SK-N-SH (cell line): ENCODE measurements around the gene HMG20A. TPM values are rescaled to one million over a fixed set of nuclear protein-coding genes. Genes with fewer than 3 reads are reported as not detected.

Experiments
- CTCF ChIA-PET: fragments of 300-600, 350-600 bp; formaldehyde crosslinking; extraction: SDS; loops from one replicate; lab custom pipeline; 2021; lab: Yijun Ruan, JAX
- POLR2A ChIA-PET: fragments of 350-600 bp; sonication (Branson Sonifier 250); formaldehyde crosslinking; extraction: SDS; loops from one replicate; lab custom pipeline; 2020; ENCODE audit warnings: antibody characterized with exemption, inconsistent platforms; lab: Yijun Ruan, JAX
- DNase-seq: peaks from one replicate; pipeline ENCODE4 v3.0.0; 2012
- H2AFZ ChIP-seq: fragments of 200-600 bp; sonication (generic); 2 replicates; pipeline ENCODE4 v1.8.1; 2016; ENCODE audit warnings: antibody characterized with exemption, mild to moderate bottlenecking, low read depth
- H3F3A ChIP-seq: fragments of 200-600 bp; sonication (generic); replicated peaks from 2 replicates; pipeline ENCODE3; 2016; ENCODE audit warnings: antibody characterized with exemption, mild to moderate bottlenecking; ENCODE audit not compliant: insufficient read depth
- H3K27ac ChIP-seq, 2 experiments: fragments of 200-500 bp in 1 of 2; fragments of 200-600 bp in 1 of 2; sonication (Bioruptor generic) in 1 of 2; sonication (generic), shearing (Covaris generic) in 1 of 2; 2 replicates each; pipeline versions ENCODE4 v1.5.1 to v1.6.1; 2014 to 2016; ENCODE audit warnings: low read depth in 2 of 2, inconsistent platforms in 1 of 2, low read length in 1 of 2, mild to moderate bottlenecking in 1 of 2, mixed read lengths in 1 of 2
- H3K27me3 ChIP-seq: fragments of 200-600 bp; sonication (generic), shearing (Covaris generic); 2 replicates; pipeline ENCODE4 v1.6.1; 2016; ENCODE audit warnings: mixed run types; ENCODE audit not compliant: insufficient read depth
- H3K36me3 ChIP-seq, 2 experiments: fragments of 200-500 bp in 1 of 2; fragments of 200-600 bp in 1 of 2; sonication (Bioruptor generic) in 1 of 2; sonication (generic) in 1 of 2; replicated peaks in 1 of 2; 2 replicates each; pipeline versions ENCODE3 to v1.5.1; 2014 to 2016; ENCODE audit warnings: low read length in 1 of 2, mild to moderate bottlenecking in 1 of 2; ENCODE audit not compliant: insufficient read depth in 2 of 2, control insufficient read depth in 1 of 2
- H3K4me1 ChIP-seq, 2 experiments: fragments of 200-500 bp in 1 of 2; fragments of 200-600 bp in 1 of 2; sonication (Bioruptor generic) in 1 of 2; sonication (generic), shearing (Covaris generic) in 1 of 2; 2 replicates each; pipeline versions ENCODE4 v1.5.1 to v1.6.1; 2014 to 2016; ENCODE audit warnings: low read depth in 1 of 2, low read length in 1 of 2, mixed run types in 1 of 2; ENCODE audit not compliant: insufficient read depth in 2 of 2, control insufficient read depth in 1 of 2
- H3K4me2 ChIP-seq: fragments of 200-600 bp; sonication (generic), shearing (Covaris generic); 2 replicates; pipeline ENCODE4 v1.6.1; 2017; ENCODE audit warnings: mixed run types
- H3K4me3 ChIP-seq, 2 experiments: fragments of 200-500 bp in 1 of 2; fragments of 200-600 bp in 1 of 2; sonication (Bioruptor generic) in 1 of 2; sonication (generic), shearing (Covaris generic) in 1 of 2; 2 replicates each; pipeline versions ENCODE4 v1.5.1 to v1.8.1; 2014 to 2016; ENCODE audit warnings: low read depth in 2 of 2, inconsistent platforms in 1 of 2, low read length in 1 of 2, mild to moderate bottlenecking in 1 of 2, mixed read lengths in 1 of 2, moderate library complexity in 1 of 2
- H3K79me2 ChIP-seq: fragments of 200-600 bp; sonication (generic); 2 replicates; pipeline ENCODE4 v1.8.1; 2017; ENCODE audit warnings: mild to moderate bottlenecking; ENCODE audit not compliant: insufficient read depth
- H3K9ac ChIP-seq: fragments of 200-600 bp; sonication (generic); 2 replicates; pipeline ENCODE4 v1.6.1; 2017; ENCODE audit warnings: mixed run types
- H3K9me2 ChIP-seq: fragments of 200-600 bp; sonication (generic); 2 replicates; pipeline ENCODE4 v1.6.1; 2017; ENCODE audit warnings: mixed run types
- H3K9me3 ChIP-seq: fragments of 200-600 bp; sonication (generic); 2 replicates; pipeline ENCODE4 v1.6.1; 2017; ENCODE audit warnings: mixed run types, mild to moderate bottlenecking, moderate library complexity
- H4K20me1 ChIP-seq: fragments of 200-600 bp; sonication (generic); 2 replicates; pipeline ENCODE4 v1.6.1; 2017; ENCODE audit warnings: mild to moderate bottlenecking, mixed run types; ENCODE audit not compliant: insufficient read depth
- EZH2phosphoT487 ChIP-seq: fragments of 200-600 bp; sonication (generic); IDR thresholded peaks from 2 replicates; pipeline ENCODE4 v1.6.1; 2017; ENCODE audit warnings: low read depth, mixed run types, mild to moderate bottlenecking, antibody characterized with exemption, moderate library complexity, borderline replicate concordance
- FOXM1 ChIP-seq: IDR thresholded peaks from 2 replicates; pipeline ENCODE4 v1.4.0; 2012; ENCODE audit warnings: low read depth, mild to moderate bottlenecking
- GATA2 ChIP-seq: sonication (generic); formaldehyde crosslinking; IDR thresholded peaks from 2 replicates; pipeline ENCODE4 v1.5.0; 2020; ENCODE audit warnings: mild to moderate bottlenecking, missing genetic modification reagents
- MEF2A ChIP-seq: IDR thresholded peaks from 2 replicates; pipeline ENCODE4 v1.4.0; 2012; ENCODE audit warnings: low read depth, borderline replicate concordance
- NFIC ChIP-seq: IDR thresholded peaks from 2 replicates; pipeline ENCODE4 v1.4.0; 2012; ENCODE audit warnings: borderline replicate concordance
- RAD21 ChIP-seq: IDR thresholded peaks from 2 replicates; pipeline ENCODE4 v1.6.1; 2012; ENCODE audit warnings: mild to moderate bottlenecking, low read length
- RCOR1 ChIP-seq: fragments of 150-350 bp; IDR thresholded peaks from 2 replicates; pipeline ENCODE4 v1.6.1; 2017; ENCODE audit warnings: antibody characterized with exemption, low read length
- RFX5 ChIP-seq: IDR thresholded peaks from 2 replicates; pipeline ENCODE4 v1.6.1; 2012; ENCODE audit warnings: mild to moderate bottlenecking, improper control_type of control experiment, low read length
- SMC3 ChIP-seq: IDR thresholded peaks from 2 replicates; pipeline ENCODE4 v1.6.1; 2012; ENCODE audit warnings: low read depth, low read length, improper control_type of control experiment
- TCF12 ChIP-seq: IDR thresholded peaks from 2 replicates; pipeline ENCODE4 v1.4.0; 2012
- TEAD4 ChIP-seq: IDR thresholded peaks from 2 replicates; pipeline ENCODE4 v1.4.0; 2012; ENCODE audit warnings: mild to moderate bottlenecking, borderline replicate concordance; ENCODE audit not compliant: insufficient read depth
- WGBS: methylation state at CpG from one replicate; pipeline ENCODE4 v1.1.6; 2017; ENCODE audit warnings: low lambda C conversion rate; 5-methylcytosine and 5-hydroxymethylcytosine counted together
- polyA plus RNA-seq, 3 experiments: library from polyadenylated mRNA; depleted of rRNA; stranded (reverse); fragments of >200 nt; gene quantifications; 2 replicates each; pipeline ENCODE4 v1.2.3, GENCODE V29; 2012
- TF ChIP-seq, protein P1 (sequence below): IDR thresholded peaks from 2 replicates; pipeline ENCODE4 v1.6.1; 2012; ENCODE audit warnings: mild to moderate bottlenecking, low read depth, low read length, moderate library complexity

The HMG20A gene
- polyA plus RNA-seq, 1 of the 3 experiments (the other 2 are of a cell fraction): 27.7 TPM

DNA sequence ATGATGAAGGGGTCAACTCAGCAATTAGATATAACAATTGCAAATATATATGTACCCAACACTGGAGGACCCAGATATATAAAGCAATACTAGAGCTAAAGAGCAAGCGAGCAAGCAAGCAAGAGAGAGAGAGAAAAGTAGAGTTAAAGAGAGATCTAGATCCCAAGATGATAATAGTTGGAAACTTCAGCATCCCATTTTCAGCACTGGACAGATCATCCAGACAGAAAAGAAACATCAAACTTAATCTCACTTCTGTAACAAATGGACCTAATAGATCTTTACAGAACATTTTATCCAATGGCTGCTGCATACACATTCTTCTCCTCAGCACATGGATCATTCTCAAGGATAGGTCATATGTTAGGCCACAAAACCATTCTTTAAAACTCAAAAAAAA is 24.0 kb upstream of the HMG20A start:
- 85% methylated on average over 1 of the region's 1 CpG for WGBS
- Histone ChIP-seq H3K36me3 (peaks cover 0 to 36% of the 10 kb centered on the region in 2 experiments), H4K20me1 (peaks cover 52% of the 10 kb centered on the region), H3K79me2 (peaks cover 100% of the 10 kb centered on the region), H3K9ac (no peak overlapping the region), H3K27ac (no peak overlapping the region), H3K9me2 (no peaks in the 10 kb centered on the region), H3K27me3 (no peaks in the 10 kb centered on the region), H3K4me3 (no peak overlapping the region), H3F3A (peaks cover 12% of the 10 kb centered on the region), H3K9me3 (0 out of 2 replicates have a peak, but pooled peaks cover 35% of the 10 kb centered on the region), H3K4me1 (no peaks in the 10 kb centered on the region), H3K4me2 (no peak overlapping the region), H2AFZ (no peak overlapping the region)
- TF ChIP-seq TEAD4 (no peak), SMC3 (no peak), MEF2A (no peak), NFIC (no peak), GATA2 (CRISPR knock-in tag) (no peak)
- TF ChIP-seq, protein P1, sequence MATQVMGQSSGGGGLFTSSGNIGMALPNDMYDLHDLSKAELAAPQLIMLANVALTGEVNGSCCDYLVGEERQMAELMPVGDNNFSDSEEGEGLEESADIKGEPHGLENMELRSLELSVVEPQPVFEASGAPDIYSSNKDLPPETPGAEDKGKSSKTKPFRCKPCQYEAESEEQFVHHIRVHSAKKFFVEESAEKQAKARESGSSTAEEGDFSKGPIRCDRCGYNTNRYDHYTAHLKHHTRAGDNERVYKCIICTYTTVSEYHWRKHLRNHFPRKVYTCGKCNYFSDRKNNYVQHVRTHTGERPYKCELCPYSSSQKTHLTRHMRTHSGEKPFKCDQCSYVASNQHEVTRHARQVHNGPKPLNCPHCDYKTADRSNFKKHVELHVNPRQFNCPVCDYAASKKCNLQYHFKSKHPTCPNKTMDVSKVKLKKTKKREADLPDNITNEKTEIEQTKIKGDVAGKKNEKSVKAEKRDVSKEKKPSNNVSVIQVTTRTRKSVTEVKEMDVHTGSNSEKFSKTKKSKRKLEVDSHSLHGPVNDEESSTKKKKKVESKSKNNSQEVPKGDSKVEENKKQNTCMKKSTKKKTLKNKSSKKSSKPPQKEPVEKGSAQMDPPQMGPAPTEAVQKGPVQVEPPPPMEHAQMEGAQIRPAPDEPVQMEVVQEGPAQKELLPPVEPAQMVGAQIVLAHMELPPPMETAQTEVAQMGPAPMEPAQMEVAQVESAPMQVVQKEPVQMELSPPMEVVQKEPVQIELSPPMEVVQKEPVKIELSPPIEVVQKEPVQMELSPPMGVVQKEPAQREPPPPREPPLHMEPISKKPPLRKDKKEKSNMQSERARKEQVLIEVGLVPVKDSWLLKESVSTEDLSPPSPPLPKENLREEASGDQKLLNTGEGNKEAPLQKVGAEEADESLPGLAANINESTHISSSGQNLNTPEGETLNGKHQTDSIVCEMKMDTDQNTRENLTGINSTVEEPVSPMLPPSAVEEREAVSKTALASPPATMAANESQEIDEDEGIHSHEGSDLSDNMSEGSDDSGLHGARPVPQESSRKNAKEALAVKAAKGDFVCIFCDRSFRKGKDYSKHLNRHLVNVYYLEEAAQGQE: peak; percentile 40; the same call in 1 of the 2 replicates
- no peak for DNase-seq
- CTCF ChIA-PET: no interaction called here
- POLR2A ChIA-PET: no interaction called here

DNA sequence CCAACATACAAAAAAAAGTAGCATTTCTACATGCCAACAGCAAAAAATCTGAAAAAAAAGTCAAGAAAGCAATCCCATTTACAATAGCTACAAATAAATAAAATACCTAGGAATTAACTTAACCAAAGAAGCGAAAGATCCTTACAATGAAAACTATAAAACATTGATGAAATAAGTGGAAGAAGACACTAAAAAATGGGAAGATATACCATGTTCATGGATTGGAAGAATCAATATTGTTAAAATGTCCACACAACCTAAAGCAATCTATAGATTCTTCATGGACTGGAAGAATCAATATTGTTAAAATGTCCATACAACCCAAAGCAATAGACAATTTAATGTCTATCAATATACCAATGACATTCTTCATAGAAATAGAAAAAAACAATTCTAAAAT is 21.8 kb upstream of the HMG20A start:
- H3K9ac ChIP-seq: no peak overlapping the region
- no peak overlapping the region for H3K4me2 ChIP-seq
- CTCF ChIA-PET: no interaction called here
- no peak for DNase-seq
- H3K9me3 ChIP-seq: 0 out of 2 replicates have a peak, but pooled peaks cover 35% of the 10 kb centered on the region
- H3K27ac ChIP-seq: no peak overlapping the region
- H3F3A ChIP-seq: peaks cover 31% of the 10 kb centered on the region
- no peak overlapping the region for H2AFZ ChIP-seq
- peaks cover 0 to 36% of the 10 kb centered on the region in 2 experiments for H3K36me3 ChIP-seq
- 84% methylated on average over 1 of the region's 1 CpG for WGBS
- H3K4me3 ChIP-seq: no peak overlapping the region
- POLR2A ChIA-PET: no interaction called here
- no peaks in the 10 kb centered on the region for H3K9me2 ChIP-seq
- H3K27me3 ChIP-seq: no peaks in the 10 kb centered on the region
- H4K20me1 ChIP-seq: peaks cover 32% of the 10 kb centered on the region
- H3K79me2 ChIP-seq: peaks cover 94% of the 10 kb centered on the region
- H3K4me1 ChIP-seq: peaks cover 0 to 7% of the 10 kb centered on the region in 2 experiments; a peak in 2 of 4 replicates
- TF ChIP-seq RAD21 (no peak), FOXM1 (no peak), EZH2phosphoT487 (no peak), TCF12 (no peak), RFX5 (no peak), RCOR1 (no peak)
- TF ChIP-seq, protein P1: no peak
- TF ChIP-seq, all 33 proteins: peak for 0
